CD4-positive, alpha-beta memory T cell (primary cell): Measurements from ENCODE around the gene ZNF273. TPM values are rescaled to one million over a fixed set of nuclear protein-coding genes. Genes with fewer than 3 reads are reported as not detected.
A peak's percentile ranks its signal among the peaks of the same experiment; 100 is the strongest.
"Not testable (repeated sequence)": the region's sequence is repeated elsewhere in the genome, so short reads cannot be mapped to it uniquely, and the experiment has no call there.

Experiments
- CTCF ChIA-PET: fragments of 350-600 bp; sonication (Branson Sonifier 250); formaldehyde crosslinking; loops from one replicate; lab custom pipeline; 2021; ENCODE audit warnings: inconsistent platforms; ENCODE audit not compliant: partially characterized antibody; lab: Charles Lee
- POLR2A ChIA-PET: fragments of 350-600 bp; sonication (Branson Sonifier 250); formaldehyde crosslinking; loops from one replicate; lab custom pipeline; 2021; ENCODE audit not compliant: partially characterized antibody; lab: Charles Lee
- DNase-seq, 5 donors: peaks; one replicate each; pipeline versions ENCODE4 v3.0.0 to v3.0.0-alpha.2; 2020 to 2022; ENCODE audit warnings: mixed read lengths in 1 of 5
- H3K27ac ChIP-seq: one replicate; pipeline ENCODE4 v1.7.0; 2013; ENCODE audit warnings: low read depth, low read length
- H3K27me3 ChIP-seq: 2 replicates; pipeline ENCODE4 v1.7.0; 2013; ENCODE audit warnings: mild to moderate bottlenecking, low read length, moderate library complexity; ENCODE audit not compliant: insufficient read depth
- H3K36me3 ChIP-seq: 2 replicates; pipeline ENCODE4 v1.7.0; 2013; ENCODE audit warnings: mild to moderate bottlenecking, low read length, moderate library complexity; ENCODE audit not compliant: insufficient read depth
- H3K4me1 ChIP-seq: 2 replicates; pipeline ENCODE4 v1.7.0; 2013; ENCODE audit warnings: mild to moderate bottlenecking, low read length, moderate library complexity; ENCODE audit not compliant: insufficient read depth
- H3K4me3 ChIP-seq, 2 donors: one replicate each; pipeline ENCODE4 v1.7.0; 2013; ENCODE audit warnings: low read length in 2 of 2, mild to moderate bottlenecking in 1 of 2
- H3K9me3 ChIP-seq, 2 donors: one replicate each; pipeline ENCODE4 v1.7.0; 2013; ENCODE audit warnings: low read length in 2 of 2, control low read depth in 1 of 2; ENCODE audit not compliant: control insufficient read depth in 1 of 2
- H3K27ac Mint-ChIP-seq, 7 donors: one replicate each; pipeline ENCODE4 v1.8.0; 2020 to 2021; ENCODE audit warnings: mixed read lengths in 7 of 7, mild to moderate bottlenecking in 6 of 7, inconsistent platforms in 3 of 7, moderate library complexity in 3 of 7
- H3K27me3 Mint-ChIP-seq, 2 donors: one replicate each; pipeline ENCODE4 v1.8.0; 2020 to 2021; ENCODE audit warnings: mixed read lengths in 2 of 2
- H3K36me3 Mint-ChIP-seq, 2 donors: one replicate each; pipeline ENCODE4 v1.8.0; 2020 to 2021; ENCODE audit warnings: mixed read lengths in 2 of 2, inconsistent platforms in 1 of 2, mild to moderate bottlenecking in 1 of 2
- H3K4me1 Mint-ChIP-seq, 4 donors: one replicate each; pipeline ENCODE4 v1.8.0; 2020 to 2021; ENCODE audit warnings: mixed read lengths in 4 of 4, mild to moderate bottlenecking in 1 of 4
- H3K4me3 Mint-ChIP-seq, 8 donors: one replicate each; pipeline ENCODE4 v1.8.0; 2020 to 2021; ENCODE audit warnings: mixed read lengths in 8 of 8, mild to moderate bottlenecking in 7 of 8, moderate library complexity in 6 of 8, inconsistent platforms in 3 of 8
- H3K9me3 Mint-ChIP-seq, 8 donors: one replicate each; pipeline ENCODE4 v1.8.0; 2020 to 2021; ENCODE audit warnings: mixed read lengths in 8 of 8, mild to moderate bottlenecking in 5 of 8, inconsistent platforms in 3 of 8, moderate library complexity in 1 of 8
- intact Hi-C: fragments of 100-400 bp; cut with micrococcal nuclease; formaldehyde crosslinking; loops from one replicate; pipeline ENCODE4 v1.15.1; 2023
- polyA plus RNA-seq, 2 donors: library from polyadenylated mRNA; unstranded; fragments of 300-500 nt; fragmentation: Illumina TruSeq; gene quantifications; one replicate each; pipeline ENCODE4 v1.2.3, GENCODE V29; 2021
- total RNA-seq, 2 experiments: library from RNA; stranded (reverse); gene quantifications; one replicate each; pipeline ENCODE4 v1.2.3, GENCODE V29; 2021

The ZNF273 gene
- total and polyA plus RNA-seq, 4 experiments from 2014 or later, result 5.0 to 8.9 (median 6.7) TPM

DNA sequence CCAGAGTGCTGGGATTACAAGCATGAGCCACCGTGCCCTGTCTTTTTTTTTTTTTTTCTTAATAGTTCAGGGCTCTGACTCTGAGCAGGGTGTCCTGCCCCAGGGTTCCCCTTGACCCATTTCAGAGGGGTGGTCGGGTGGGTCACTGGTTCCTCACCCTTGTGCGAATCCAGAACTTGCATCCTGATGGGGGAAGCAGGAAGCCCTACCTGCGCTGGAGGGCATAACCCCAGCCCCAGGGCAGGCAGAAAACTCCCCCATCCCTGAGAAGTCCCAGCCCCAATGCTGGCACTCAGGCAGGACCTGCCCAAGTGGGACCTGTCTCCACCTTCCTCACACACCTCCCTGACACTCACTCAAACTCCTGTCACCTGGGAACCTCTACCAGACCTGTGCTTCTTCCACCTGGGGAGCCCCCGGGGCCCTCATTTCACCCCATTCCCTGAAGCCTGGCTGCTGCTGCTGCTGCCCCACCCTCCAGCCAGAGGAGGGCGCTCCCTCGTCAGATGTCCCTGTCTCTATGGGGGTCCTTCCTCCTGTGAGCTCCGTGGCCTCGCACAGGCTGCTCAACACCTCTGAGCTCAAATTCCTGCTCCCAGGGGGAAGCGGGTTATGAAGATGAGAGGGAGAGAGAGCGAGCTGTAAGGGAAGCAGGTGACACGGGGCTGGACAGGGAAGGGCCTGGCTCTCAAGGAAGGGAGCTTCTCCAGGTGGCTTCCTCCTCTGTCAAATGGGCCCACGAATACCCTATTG lies 15.1 kb upstream of the ZNF273 start:
- peak overlapping the region; percentile 82 to 97 (median 90) for H3K4me3 Mint-ChIP-seq
- Histone ChIP-seq H3K27ac (no peak overlapping the region), H3K4me3 (peak overlapping the region; percentile 16 to 65), H3K4me1 (peaks cover 18% of the 10 kb centered on the region), H3K36me3 (no peaks in the 10 kb centered on the region), H3K27me3 (peaks cover 5% of the 10 kb centered on the region), H3K9me3 (no peaks in the 10 kb centered on the region)
- intact Hi-C loops, result loop anchor here (2.0 to 5.0 kb wide), 3 partner anchors 15 to 419 kb away; partner anchors contain the start of genes ERV3-1 and ZNF273
- CTCF ChIA-PET, result interaction anchor here (0.7 to 1.2 kb wide), 5 partner anchors 8 to 222 kb away, joined by 3 to 5 read pairs (median 4); partner anchors contain the start of genes ZNF107 and ZNF273
- DNase-seq, result peak in 4 of 5 donors; percentile 15 to 41 (median 30)
- peak overlapping the region in 5 of 7 donors; percentile 9 to 78 (median 66) for H3K27ac Mint-ChIP-seq
- no peaks in the 10 kb centered on the region for H3K36me3 Mint-ChIP-seq
- POLR2A ChIA-PET, result interaction anchor here (1.8 kb wide), 1 partner anchor 15 kb away, joined by 12 read pairs; the partner anchor contains the start of gene ZNF273
- peaks cover 0 to 3% (median 0%) of the 10 kb centered on the region in 8 donors for H3K9me3 Mint-ChIP-seq
- peaks cover 5 to 26% (median 13%) of the 10 kb centered on the region in 4 donors for H3K4me1 Mint-ChIP-seq
- H3K27me3 Mint-ChIP-seq, result peaks cover 36 to 48% of the 10 kb centered on the region in 2 donors

DNA sequence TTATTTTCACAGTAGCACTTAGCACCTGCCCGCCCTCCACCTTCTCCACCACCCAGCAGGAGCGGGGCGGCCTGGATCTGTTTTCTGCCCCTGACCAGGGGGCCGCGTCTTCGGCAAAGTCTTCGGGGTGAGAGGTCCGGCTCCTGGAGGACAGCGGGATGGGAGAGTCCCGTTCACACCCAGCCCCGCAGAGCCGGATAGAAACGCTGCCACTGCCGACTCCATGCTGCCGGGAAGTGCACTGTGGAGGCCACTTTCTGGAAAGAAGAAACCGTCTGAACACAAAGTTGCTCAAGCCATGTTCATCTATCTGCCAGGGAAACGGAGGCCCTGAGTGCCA lies 14.5 kb upstream of the ZNF273 start:
- Histone ChIP-seq H3K4me1 (peaks cover 18% of the 10 kb centered on the region), H3K9me3 (no peaks in the 10 kb centered on the region), H3K27me3 (peaks cover 5% of the 10 kb centered on the region), H3K4me3 (peak overlapping the region; percentile 16 to 65), H3K36me3 (no peaks in the 10 kb centered on the region), H3K27ac (no peak overlapping the region)
- peak in 2 of 5 donors; percentile 7 to 12 for DNase-seq
- Mint-ChIP-seq H3K4me3 (peak overlapping the region; percentile 82 to 97 (median 90)), H3K27ac (peak overlapping the region in 5 of 7 donors; percentile 2 to 74 (median 66)), H3K36me3 (no peaks in the 10 kb centered on the region), H3K9me3 (peaks cover 0 to 3% (median 0%) of the 10 kb centered on the region in 8 donors), H3K27me3 (peaks cover 32 to 45% of the 10 kb centered on the region in 2 donors), H3K4me1 (peaks cover 5 to 25% (median 13%) of the 10 kb centered on the region in 4 donors)
- ChIA-PET POLR2A (interaction anchor here (1.0 to 1.8 kb wide), 2 partner anchors 15 to 118 kb away, joined by 3 to 12 read pairs; partner anchors contain the start of genes ERV3-1 and ZNF273), CTCF (interaction anchor here (0.7 to 1.2 kb wide), 5 partner anchors 8 to 223 kb away, joined by 3 to 5 read pairs (median 4); partner anchors contain the start of genes ZNF107 and ZNF273)
- intact Hi-C loops, result loop anchor here (2.0 to 5.0 kb wide), 3 partner anchors 14 to 418 kb away; partner anchors contain the start of genes ERV3-1 and ZNF273

DNA sequence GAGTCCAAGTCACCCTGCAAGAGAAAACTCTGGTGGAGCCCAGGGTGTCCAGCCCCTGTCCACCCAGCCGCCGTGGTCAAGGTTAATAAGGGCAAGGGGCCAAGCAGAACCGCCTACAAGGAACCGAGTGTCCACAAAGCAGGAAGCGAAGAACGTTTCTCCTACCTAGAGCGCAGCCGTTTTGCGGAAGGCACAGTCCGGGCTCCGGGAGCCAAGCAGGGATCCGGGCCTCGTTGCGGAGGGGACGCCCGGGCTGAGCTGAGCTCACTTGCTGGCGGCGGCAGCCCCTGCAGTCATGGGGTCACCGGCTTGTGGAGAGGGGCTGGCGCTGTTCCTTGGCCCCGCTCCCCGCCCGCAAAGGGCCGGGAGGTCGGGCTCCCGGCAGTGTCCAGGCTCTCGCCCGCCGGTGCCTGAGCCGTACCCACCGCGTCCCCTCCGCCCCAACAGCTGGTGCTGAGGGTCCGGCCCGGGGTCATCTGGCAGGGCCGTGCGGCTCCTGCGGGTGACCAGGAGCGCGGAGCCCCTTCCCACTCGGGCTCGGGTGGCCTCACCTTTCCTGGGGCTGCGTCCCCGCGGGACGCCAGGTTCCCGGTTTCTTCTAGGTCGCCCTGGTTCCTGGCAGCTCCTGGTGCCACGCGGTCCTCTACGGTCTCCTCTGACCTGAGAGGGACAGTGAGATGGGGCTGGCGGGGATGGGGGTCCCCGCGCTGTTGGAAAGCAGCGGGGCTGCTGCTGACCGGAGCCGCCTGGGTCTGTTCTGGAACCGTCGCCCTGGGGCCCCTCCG lies 14.0 kb upstream of the ZNF273 start:
- peaks cover 27 to 40% of the 10 kb centered on the region in 2 donors for H3K27me3 Mint-ChIP-seq
- peak overlapping the region; percentile 16 to 65 for H3K4me3 ChIP-seq
- no peak overlapping the region for H3K27ac ChIP-seq
- peak overlapping the region in 3 of 7 donors; percentile 2 to 74 (median 42) for H3K27ac Mint-ChIP-seq
- H3K4me1 Mint-ChIP-seq, result peaks cover 5 to 21% (median 13%) of the 10 kb centered on the region in 4 donors
- H3K36me3 ChIP-seq, result no peaks in the 10 kb centered on the region
- H3K4me3 Mint-ChIP-seq, result peak overlapping the region; percentile 82 to 97 (median 90)
- no peaks in the 10 kb centered on the region for H3K9me3 Mint-ChIP-seq
- intact Hi-C loops, result loop anchor here (2.0 to 5.0 kb wide), 3 partner anchors 14 to 418 kb away; partner anchors contain the start of genes ERV3-1 and ZNF273
- H3K4me1 ChIP-seq, result peaks cover 18% of the 10 kb centered on the region
- peak in 4 of 5 donors; percentile 9 to 23 (median 14) for DNase-seq
- H3K9me3 ChIP-seq, result no peaks in the 10 kb centered on the region
- H3K27me3 ChIP-seq, result peaks cover 5% of the 10 kb centered on the region
- ChIA-PET POLR2A (interaction anchor here (1.0 to 1.8 kb wide), 2 partner anchors 14 to 117 kb away, joined by 3 to 12 read pairs; partner anchors contain the start of genes ERV3-1 and ZNF273), CTCF (interaction anchor here (0.7 to 1.2 kb wide), 4 partner anchors 8 to 223 kb away, joined by 3 to 5 read pairs (median 4); partner anchors contain the start of genes ZNF107 and ZNF273)
- H3K36me3 Mint-ChIP-seq, result no peaks in the 10 kb centered on the region

DNA sequence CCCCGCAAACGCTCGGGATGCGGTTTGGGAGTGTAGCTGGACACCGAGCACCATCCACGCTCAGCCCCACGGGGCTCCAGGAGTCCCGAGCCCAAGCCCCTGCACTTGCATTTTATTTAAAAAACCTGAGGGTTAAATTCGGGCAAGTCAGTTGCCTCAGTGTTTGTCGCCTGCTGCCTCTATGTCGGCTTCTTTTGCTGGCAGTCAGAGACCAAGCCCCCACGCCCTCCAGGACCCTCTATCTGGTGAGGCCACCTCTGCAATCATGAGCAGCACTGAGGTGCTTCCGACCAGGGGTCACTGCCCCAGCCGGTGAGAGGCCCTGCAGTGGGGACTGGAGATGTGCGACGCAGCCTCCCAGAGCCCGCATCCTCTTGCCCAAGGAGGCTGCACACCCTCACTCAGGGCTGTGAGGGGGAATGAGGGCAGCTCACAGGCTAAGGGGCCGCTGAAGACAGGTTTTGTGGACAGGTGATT lies 13.3 kb upstream of the ZNF273 start:
- ChIA-PET CTCF (no interaction called here), POLR2A (no interaction called here)
- Histone ChIP-seq H3K36me3 (no peaks in the 10 kb centered on the region), H3K4me3 (peak overlapping the region in 1 of 2 donors; percentile 16), H3K4me1 (peaks cover 18% of the 10 kb centered on the region), H3K27me3 (peaks cover 5% of the 10 kb centered on the region), H3K9me3 (no peaks in the 10 kb centered on the region), H3K27ac (no peak overlapping the region)
- Mint-ChIP-seq H3K27ac (peak overlapping the region in 1 of 7 donors; percentile 22), H3K4me1 (peaks cover 5 to 21% (median 13%) of the 10 kb centered on the region in 4 donors), H3K9me3 (no peaks in the 10 kb centered on the region), H3K36me3 (no peaks in the 10 kb centered on the region), H3K4me3 (peak overlapping the region; percentile 39 to 67 (median 54)), H3K27me3 (peaks cover 22 to 38% of the 10 kb centered on the region in 2 donors)
- DNase-seq, result no peak
- intact Hi-C loops, result loop anchor here (2.0 to 5.0 kb wide), 3 partner anchors 13 to 417 kb away; partner anchors contain the start of genes ERV3-1 and ZNF273

DNA sequence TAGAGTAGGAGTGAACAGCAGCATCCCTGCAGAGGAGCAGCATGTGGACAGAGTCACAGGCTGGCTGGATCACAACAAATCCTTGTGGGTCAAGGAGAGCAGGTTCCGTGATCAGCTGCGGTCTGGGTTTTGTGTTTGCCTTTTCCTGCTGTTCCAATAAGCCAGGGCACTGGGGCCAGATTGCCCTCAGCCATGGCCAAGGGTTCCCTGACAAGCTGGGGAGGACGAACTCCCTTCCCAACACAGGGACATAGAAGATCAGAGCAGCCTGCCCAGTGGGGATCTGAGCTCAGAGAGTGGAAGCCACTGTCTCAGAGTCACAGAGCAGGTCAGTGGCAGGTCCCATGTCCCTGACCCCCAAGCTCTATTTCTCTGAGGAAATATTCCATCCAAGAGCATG lies 12.8 kb upstream of the ZNF273 start:
- H3K27ac ChIP-seq, H3K36me3 Mint-ChIP-seq, intact Hi-C loops, CTCF ChIA-PET, DNase-seq, H3K9me3 Mint-ChIP-seq, H3K36me3 ChIP-seq, H3K4me3 ChIP-seq, H3K27me3 ChIP-seq, H3K9me3 ChIP-seq: not testable (repeated sequence)
- Mint-ChIP-seq H3K27ac (peak overlapping the region in 1 of 7 donors; percentile 22), H3K4me3 (peak overlapping the region in 2 of 8 donors; percentile 35 to 59), H3K27me3 (peaks cover 21 to 35% of the 10 kb centered on the region in 2 donors), H3K4me1 (peaks cover 5 to 21% (median 13%) of the 10 kb centered on the region in 4 donors)
- POLR2A ChIA-PET, result interaction anchor here (1.4 kb wide), 1 partner anchor 12 kb away, joined by 3 read pairs; the partner anchor contains the start of gene ZNF273
- peaks cover 18% of the 10 kb centered on the region for H3K4me1 ChIP-seq

DNA sequence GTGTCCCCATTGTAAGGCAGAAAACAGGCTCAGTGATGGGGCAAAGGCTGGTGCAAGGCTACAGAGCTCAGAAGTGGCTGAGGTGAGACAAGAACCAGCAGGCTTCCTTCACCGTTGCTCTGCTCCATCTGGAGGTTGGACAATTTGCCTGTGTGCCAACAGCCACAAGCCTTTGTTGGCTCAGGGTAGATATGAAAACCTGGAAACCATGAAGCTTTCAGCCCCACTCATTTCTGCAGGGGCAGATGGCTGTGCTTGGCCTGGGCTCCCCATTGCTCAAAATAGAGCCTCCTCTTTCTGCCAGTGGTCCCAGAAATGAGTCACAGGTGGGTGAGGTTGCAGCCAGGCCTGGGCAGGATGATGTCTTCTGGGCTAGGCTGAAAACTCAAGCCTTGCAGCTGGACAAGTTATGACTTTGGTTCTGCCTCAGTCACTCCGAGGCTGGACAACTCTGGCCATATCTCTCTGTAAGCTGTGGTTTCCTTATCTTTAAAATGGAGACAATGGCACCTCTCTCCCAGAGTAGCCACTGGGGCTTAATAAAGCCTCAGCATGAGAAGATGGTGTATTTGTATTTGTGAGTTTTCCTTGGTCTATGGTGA lies 12.2 kb upstream of the ZNF273 start:
- Histone ChIP-seq H3K27ac (no peak overlapping the region), H3K9me3 (no peaks in the 10 kb centered on the region), H3K4me3 (no peak overlapping the region), H3K36me3 (no peaks in the 10 kb centered on the region), H3K27me3 (peaks cover 5% of the 10 kb centered on the region), H3K4me1 (peaks cover 18% of the 10 kb centered on the region)
- ChIA-PET POLR2A (interaction anchor here (1.4 kb wide), 1 partner anchor 12 kb away, joined by 3 read pairs; the partner anchor contains the start of gene ZNF273), CTCF (interaction anchor here (1.8 kb wide), 1 partner anchor 23 kb away, joined by 4 read pairs; no protein-coding TSS in a partner anchor)
- Mint-ChIP-seq H3K4me3 (no peak overlapping the region), H3K9me3 (no peaks in the 10 kb centered on the region), H3K4me1 (peaks cover 5 to 21% (median 13%) of the 10 kb centered on the region in 4 donors), H3K36me3 (no peaks in the 10 kb centered on the region), H3K27me3 (peaks cover 19 to 29% of the 10 kb centered on the region in 2 donors), H3K27ac (peak overlapping the region in 1 of 7 donors; percentile 24)
- DNase-seq, result no peak
- intact Hi-C loops, result no loop called here
